GM21360 (cell line): ENCODE results near the gene PPP1R3G.
"Not testable (repeated sequence)": the region's sequence is repeated elsewhere in the genome, so short reads cannot be mapped to it uniquely, and the experiment has no call there.

Experiments used
- ATAC-seq: cut with Tn5 transposase; IDR thresholded peaks from one replicate; pipeline ENCODE4 v1.9.1; 2021; ENCODE audit warnings: mild to moderate bottlenecking, moderate library complexity; ENCODE audit not compliant: unreplicated experiment

The PPP1R3G gene

GRCh38 chr6:5115168-5115567 is 30.0 kb downstream of the PPP1R3G start:
- no peak for ATAC-seq

- no peak for ATAC-seq
Measured at GRCh38 chr6:5116243-5116991, 31.3 kb downstream of the PPP1R3G start.

GRCh38 chr6:5119090-5119951 is 34.2 kb downstream of the PPP1R3G start:
- no peak for ATAC-seq

- no peak for ATAC-seq
Measured at GRCh38 chr6:5120011-5120410, 34.9 kb downstream of the PPP1R3G start.

GRCh38 chr6:5120543-5120942 is 35.4 kb downstream of the PPP1R3G start:
- not testable (repeated sequence) for ATAC-seq

- ATAC-seq, result no peak
Measured at GRCh38 chr6:5121479-5121878, 36.3 kb downstream of the PPP1R3G start.

GRCh38 chr6:5121956-5122355 is 36.8 kb downstream of the PPP1R3G start:
- ATAC-seq, result no peak

- ATAC-seq, result no peak
Measured at GRCh38 chr6:5122504-5123112, 37.5 kb downstream of the PPP1R3G start.

GRCh38 chr6:5123296-5124143 is 38.4 kb downstream of the PPP1R3G start:
- ATAC-seq, result no peak

- no peak for ATAC-seq
Measured at GRCh38 chr6:5124526-5124925, 39.4 kb downstream of the PPP1R3G start.

GRCh38 chr6:5125152-5126006 is 40.2 kb downstream of the PPP1R3G start:
- ATAC-seq, result no peak

GRCh38 chr6:5126214-5126613 is 41.1 kb downstream of the PPP1R3G start:
- ATAC-seq, result no peak

GRCh38 chr6:5127106-5127687 is 42.1 kb downstream of the PPP1R3G start:
- no peak for ATAC-seq

- ATAC-seq, result no peak
Measured at GRCh38 chr6:5128351-5128750, 43.2 kb downstream of the PPP1R3G start.

- ATAC-seq, result no peak
Measured at GRCh38 chr6:5130135-5130866, 45.2 kb downstream of the PPP1R3G start.

GRCh38 chr6:5132731-5133130 is 47.6 kb downstream of the PPP1R3G start:
- ATAC-seq, result peak; percentile 87

- no peak for ATAC-seq
Measured at GRCh38 chr6:5133943-5134342, 48.8 kb downstream of the PPP1R3G start.

GRCh38 chr6:5135788-5136376 is 50.7 kb downstream of the PPP1R3G start:
- peak; percentile 38 for ATAC-seq
